Calu3 (cell line): ENCODE data around the gene PRKAG2. TPM values are rescaled to one million over a fixed set of nuclear protein-coding genes. Genes with fewer than 3 reads are reported as not detected.

Source experiments
- BruUV-seq: library from RNA; stranded (reverse); fragments of 400-500 nt; replicated peaks from 2 replicates; lab custom pipeline; 2021; lab: Mats Ljungman, UMichigan
- CTCF ChIA-PET: fragments of 300-600 bp; sonication (Branson Sonifier 250); formaldehyde crosslinking; loops from one replicate; lab custom pipeline; 2022; ENCODE audit warnings: antibody characterized with exemption; lab: Charles Lee
- DNase-seq: peaks from one replicate; pipeline ENCODE4 v3.0.0; 2022
- H3K27ac Mint-ChIP-seq: one replicate; pipeline ENCODE4 v1.8.0; 2022; ENCODE audit warnings: mixed read lengths; ENCODE audit not compliant: unreplicated experiment
- H3K27me3 Mint-ChIP-seq: one replicate; pipeline ENCODE4 v1.8.0; 2022; ENCODE audit warnings: mixed read lengths; ENCODE audit not compliant: unreplicated experiment
- H3K36me3 Mint-ChIP-seq: one replicate; pipeline ENCODE4 v1.8.0; 2022; ENCODE audit warnings: mild to moderate bottlenecking, moderate library complexity, mixed read lengths; ENCODE audit not compliant: insufficient read depth, unreplicated experiment
- H3K4me1 Mint-ChIP-seq: one replicate; pipeline ENCODE4 v1.8.0; 2022; ENCODE audit warnings: mild to moderate bottlenecking, low read depth, mixed read lengths; ENCODE audit not compliant: unreplicated experiment
- H3K4me3 Mint-ChIP-seq: one replicate; pipeline ENCODE4 v1.8.0; 2022; ENCODE audit warnings: mild to moderate bottlenecking, low read depth, moderate library complexity, mixed read lengths; ENCODE audit not compliant: unreplicated experiment
- H3K9me3 Mint-ChIP-seq: one replicate; pipeline ENCODE4 v1.8.0; 2022; ENCODE audit warnings: low read depth, mixed read lengths; ENCODE audit not compliant: unreplicated experiment
- intact Hi-C: fragments of 100-400 bp; cut with micrococcal nuclease; formaldehyde crosslinking; loops from one replicate; pipeline ENCODE4 v1.10.0; 2022; ENCODE audit not compliant: unreplicated experiment
- total RNA-seq: library from RNA; stranded (reverse); gene quantifications from 2 replicates; pipeline ENCODE4 v1.2.3, GENCODE V29; 2022
- TF ChIP-seq, protein P1 (sequence below): fragments of 200-600 bp; IDR thresholded peaks from one replicate; pipeline ENCODE4 v1.8.0; 2022; ENCODE audit warnings: antibody characterized with exemption; ENCODE audit not compliant: unreplicated experiment

Gene PRKAG2
- total RNA-seq, 1 experiment from 2014 or later: 22.4 TPM

DNA sequence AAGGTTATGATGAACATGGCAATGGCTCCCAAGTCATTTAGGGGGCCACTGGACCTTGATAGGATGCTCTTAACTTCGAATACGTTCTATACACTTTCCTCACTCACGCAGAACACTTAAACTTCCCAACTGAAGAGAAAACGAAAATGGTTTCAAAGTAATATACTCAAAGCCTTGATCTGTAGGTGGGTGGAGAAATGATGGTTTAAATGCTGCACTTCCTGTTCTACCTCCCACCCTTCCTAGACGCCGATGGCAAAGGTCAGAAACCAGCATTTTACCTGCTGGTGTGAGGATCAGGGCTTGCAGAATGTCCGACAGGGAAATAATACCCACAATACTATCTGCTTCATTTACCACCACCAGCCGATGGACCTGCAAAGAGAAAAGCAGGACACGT is 316.7 kb downstream of the PRKAG2 start:
- Mint-ChIP-seq H3K9me3 (no peaks in the 10 kb centered on the region), H3K36me3 (no peaks in the 10 kb centered on the region), H3K4me1 (no peaks in the 10 kb centered on the region), H3K27me3 (no peaks in the 10 kb centered on the region), H3K4me3 (no peak overlapping the region), H3K27ac (no peak overlapping the region)
- TF ChIP-seq, protein P1, sequence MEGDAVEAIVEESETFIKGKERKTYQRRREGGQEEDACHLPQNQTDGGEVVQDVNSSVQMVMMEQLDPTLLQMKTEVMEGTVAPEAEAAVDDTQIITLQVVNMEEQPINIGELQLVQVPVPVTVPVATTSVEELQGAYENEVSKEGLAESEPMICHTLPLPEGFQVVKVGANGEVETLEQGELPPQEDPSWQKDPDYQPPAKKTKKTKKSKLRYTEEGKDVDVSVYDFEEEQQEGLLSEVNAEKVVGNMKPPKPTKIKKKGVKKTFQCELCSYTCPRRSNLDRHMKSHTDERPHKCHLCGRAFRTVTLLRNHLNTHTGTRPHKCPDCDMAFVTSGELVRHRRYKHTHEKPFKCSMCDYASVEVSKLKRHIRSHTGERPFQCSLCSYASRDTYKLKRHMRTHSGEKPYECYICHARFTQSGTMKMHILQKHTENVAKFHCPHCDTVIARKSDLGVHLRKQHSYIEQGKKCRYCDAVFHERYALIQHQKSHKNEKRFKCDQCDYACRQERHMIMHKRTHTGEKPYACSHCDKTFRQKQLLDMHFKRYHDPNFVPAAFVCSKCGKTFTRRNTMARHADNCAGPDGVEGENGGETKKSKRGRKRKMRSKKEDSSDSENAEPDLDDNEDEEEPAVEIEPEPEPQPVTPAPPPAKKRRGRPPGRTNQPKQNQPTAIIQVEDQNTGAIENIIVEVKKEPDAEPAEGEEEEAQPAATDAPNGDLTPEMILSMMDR: no peak
- intact Hi-C loops: no loop called here
- no TSS peak for BruUV-seq
- no peak for DNase-seq
- CTCF ChIA-PET: no interaction called here

DNA sequence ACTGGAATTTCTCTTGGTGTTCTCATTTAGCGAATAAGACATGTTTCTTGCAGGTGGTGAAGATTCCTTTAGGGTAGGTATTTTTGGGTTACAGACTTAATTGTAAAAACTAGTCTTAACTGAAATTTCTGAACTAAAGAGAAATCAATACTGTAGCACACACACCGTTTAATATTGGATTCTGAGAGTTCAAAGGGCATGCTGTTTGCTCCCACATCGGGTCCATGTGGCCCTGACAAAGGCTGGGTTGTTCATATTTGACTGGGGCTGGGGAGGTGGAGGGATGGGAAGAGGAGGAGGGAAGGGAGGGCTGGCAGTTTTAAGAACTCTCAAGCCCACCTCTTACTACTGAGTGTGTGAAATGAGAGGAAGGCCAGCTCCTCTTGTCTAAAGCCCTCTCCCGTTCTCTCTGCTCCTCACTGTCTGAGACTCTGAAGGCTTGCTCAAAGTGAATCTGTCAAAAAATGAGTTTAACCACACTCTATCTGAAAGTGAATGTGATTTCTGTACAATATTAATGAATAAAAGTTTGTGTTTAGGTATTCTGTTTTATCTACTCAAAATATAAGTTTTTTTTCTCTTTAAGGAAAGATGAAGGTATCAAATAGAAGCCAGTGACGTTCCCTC is 317.2 kb downstream of the PRKAG2 start:
- CTCF ChIA-PET: no interaction called here
- intact Hi-C loops: no loop called here
- BruUV-seq: no TSS peak

GRCh38 chr7:151558575-151558974 is 318.3 kb downstream of the PRKAG2 start:
- CTCF ChIA-PET: no interaction called here
- BruUV-seq: no TSS peak
- Mint-ChIP-seq H3K4me3 (no peak overlapping the region), H3K27me3 (no peaks in the 10 kb centered on the region), H3K27ac (no peak overlapping the region), H3K9me3 (no peaks in the 10 kb centered on the region), H3K4me1 (peaks cover 1% of the 10 kb centered on the region), H3K36me3 (peaks cover 3% of the 10 kb centered on the region)
- TF ChIP-seq, protein P1: no peak
- intact Hi-C loops: no loop called here
- DNase-seq: no peak

More for the DNA sequence above, 317.2 kb downstream of the PRKAG2 start:
- Mint-ChIP-seq H3K4me3 (no peak overlapping the region), H3K36me3 (no peaks in the 10 kb centered on the region), H3K27me3 (no peaks in the 10 kb centered on the region), H3K4me1 (no peaks in the 10 kb centered on the region), H3K9me3 (no peaks in the 10 kb centered on the region), H3K27ac (no peak overlapping the region)
- TF ChIP-seq, protein P1: no peak
- no peak for DNase-seq

DNA sequence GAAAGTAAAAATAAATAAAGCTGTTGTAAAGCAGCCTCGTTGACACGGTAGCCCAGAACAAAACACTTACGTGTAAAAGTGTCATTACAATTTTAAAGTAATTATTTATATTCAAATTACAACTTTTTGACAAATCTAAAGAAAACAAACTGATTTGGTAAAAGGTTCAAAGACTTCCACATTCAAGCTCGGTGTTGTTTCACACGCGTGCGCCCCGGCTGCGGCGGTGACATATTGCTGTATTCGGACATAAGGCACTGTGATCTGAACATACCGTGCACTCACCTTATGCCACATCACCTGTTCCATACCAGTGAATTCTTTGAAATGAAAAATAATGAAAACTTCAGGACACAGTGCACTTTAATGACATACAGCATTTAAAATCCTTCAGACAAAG is 320.3 kb downstream of the PRKAG2 start:
- Mint-ChIP-seq H3K27ac (no peak overlapping the region), H3K36me3 (peaks cover 13% of the 10 kb centered on the region), H3K9me3 (no peaks in the 10 kb centered on the region), H3K4me1 (peaks cover 21% of the 10 kb centered on the region), H3K27me3 (no peaks in the 10 kb centered on the region), H3K4me3 (no peak overlapping the region)
- intact Hi-C loops: no loop called here
- BruUV-seq: no TSS peak
- TF ChIP-seq, protein P1: no peak
- CTCF ChIA-PET: no interaction called here
- DNase-seq: no peak
